ENCODE results near the gene PARP11.

The PARP11 gene

DNA sequence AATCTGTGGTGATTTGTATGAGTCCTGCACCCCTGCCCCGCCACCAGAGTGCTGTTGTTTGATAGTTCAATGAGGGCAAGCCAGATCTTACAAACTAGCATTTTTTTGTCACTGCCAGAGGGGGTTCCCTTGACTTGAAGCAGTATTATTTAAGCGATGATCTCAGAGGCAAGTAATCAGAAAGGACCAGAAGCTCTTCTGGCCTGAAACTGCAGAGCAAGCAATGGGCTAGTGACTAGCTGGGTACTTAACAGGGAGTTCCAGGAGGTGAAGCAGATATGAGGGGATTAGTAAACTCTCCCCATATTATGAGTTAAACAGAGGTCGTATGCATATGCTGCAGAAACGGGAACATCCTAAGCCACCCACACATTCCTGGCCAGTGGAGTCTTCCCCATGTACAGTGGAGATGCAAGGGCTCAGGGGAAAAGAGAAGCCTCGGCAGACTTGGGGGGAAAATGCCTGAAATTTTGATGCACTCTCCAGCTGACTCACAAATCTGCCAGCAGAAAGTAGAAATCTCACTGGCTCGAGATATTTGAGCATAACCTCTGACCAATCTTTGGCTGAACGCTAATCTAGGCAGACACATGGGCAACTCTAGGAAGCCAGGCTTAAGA lies 112.0 kb downstream of the PARP11 start:
- DNase-seq = no peak

DNA sequence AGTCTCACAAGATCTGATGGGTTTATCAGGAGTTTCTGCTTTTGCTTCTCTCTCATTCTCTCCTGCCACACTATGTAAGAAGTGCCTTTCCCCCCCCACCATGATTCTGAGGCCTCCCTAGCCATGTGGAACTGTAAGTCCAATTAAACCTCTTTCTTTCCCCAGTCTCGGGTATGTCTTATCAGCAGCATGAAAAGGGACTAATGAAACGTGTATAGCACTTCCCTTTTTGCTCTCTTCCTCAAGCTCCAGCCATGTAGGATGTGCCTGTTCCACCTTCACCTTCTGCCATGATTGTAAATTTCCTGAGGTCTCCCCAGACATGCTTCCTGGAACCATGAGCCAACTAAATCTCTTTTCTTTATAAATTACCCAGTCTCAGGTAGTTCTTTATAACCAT lies 113.3 kb downstream of the PARP11 start:
- no peak for DNase-seq

All from C1 segment of cervical spinal cord (tissue), 14 donors.